Measurements from ENCODE around the gene BCL2L1.
A peak's percentile ranks its signal among the peaks of the same experiment; 100 is the strongest.

The BCL2L1 gene

DNA sequence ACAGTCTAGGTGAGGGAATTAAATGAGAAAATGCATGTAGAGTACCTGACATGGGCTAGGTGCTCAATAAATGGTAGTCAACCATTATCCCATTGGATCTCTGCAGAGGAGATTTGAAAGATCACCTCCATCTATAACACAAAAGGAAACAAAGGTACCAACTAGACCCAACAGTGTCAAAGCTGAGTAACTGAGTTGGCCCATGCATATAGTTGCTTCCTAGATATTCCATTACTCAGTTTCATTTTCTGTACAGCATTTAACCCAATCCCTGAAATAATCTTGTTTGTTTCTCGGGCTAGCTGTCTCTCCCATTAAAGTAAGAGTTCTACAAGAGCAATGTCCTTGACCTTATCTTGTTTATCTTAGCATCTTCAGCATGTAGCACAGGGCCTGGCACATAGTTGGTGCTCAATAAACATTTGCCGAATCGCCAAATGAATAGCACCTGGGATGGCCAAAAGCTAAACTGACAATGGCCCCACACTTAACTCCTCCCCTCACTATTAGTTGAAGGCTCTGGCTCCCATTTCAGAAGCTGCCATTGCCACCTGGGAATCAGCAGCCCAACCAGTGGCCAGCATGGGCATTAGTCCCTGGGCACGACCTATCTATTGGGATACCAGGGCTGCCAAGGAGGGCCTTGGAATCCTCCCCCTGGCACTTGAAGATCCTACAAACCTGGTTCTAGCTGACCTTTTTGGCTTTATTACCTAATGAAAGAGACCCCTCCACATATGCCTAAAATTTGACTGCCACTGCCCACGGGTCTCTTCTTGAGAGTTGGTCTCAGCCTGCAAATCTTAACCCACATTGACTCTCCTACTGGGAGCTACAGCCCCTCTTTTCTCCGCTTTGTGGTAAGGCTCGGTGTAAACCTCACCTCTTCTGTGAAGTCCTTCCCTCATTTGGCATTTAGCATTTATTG, 22.6 kb downstream of the BCL2L1 start:
- TF ChIP-seq ZNF565 (CRISPR knock-in tag; conservative IDR thresholded peaks at IDR 0.05; ENCODE audit: low read depth): no peak
- no peak for TF ChIP-seq TCF4 (CRISPR knock-in tag; IDR thresholded peaks at IDR 0.05; ENCODE audit: borderline replicate concordance)
- TF ChIP-seq ZNF70 (CRISPR knock-in tag; IDR thresholded peaks at IDR 0.05): no peak
- no peak for ATAC-seq

DNA sequence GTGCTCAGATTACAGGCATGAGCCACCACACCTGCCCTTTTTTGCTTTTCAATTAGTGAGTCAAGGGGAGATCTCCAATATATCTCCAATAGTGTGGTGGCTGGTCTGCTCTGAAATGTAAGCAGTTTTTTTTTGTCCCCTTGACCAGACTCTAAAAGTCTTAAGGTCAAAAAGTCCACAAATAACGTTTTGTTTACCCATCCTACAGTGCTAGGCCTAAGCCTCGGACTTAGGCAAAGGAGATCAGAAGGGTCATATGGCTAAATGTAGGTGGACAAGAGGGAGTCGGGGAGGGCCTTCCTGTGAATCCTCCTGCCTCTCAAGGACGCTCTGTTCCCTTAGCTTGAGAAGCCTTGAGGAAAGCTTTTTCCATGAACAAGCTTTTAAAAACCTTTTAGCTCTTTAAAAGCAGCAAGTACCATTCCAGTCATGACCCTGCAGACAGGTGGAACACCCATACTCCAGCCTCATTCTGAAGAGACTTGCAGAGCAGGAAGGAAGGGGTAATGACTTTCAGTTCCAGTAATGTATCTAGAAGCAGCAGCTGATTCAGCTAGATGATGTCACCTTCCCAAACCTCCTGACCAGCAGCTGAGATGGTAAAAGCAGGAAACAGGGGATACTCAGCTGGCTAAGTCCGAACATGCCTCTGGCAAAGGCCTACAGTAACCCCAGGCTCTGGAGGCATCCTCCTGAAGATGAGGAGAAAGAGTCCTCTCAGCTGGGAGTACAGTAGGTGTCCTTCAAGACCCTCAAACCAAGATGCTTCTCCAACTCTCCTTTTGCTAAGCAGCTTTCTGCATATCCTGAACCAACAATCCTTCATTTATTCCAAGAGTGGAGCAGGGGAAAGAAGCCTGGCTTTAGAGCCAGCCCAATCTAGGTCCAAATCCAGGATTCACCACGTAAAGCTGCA, 23.6 kb downstream of the BCL2L1 start:
- TF ChIP-seq ZC3H10 (CRISPR knock-in tag; IDR thresholded peaks at IDR 0.05): no peak
- no peak for TF ChIP-seq PPARA (CRISPR knock-in tag; IDR thresholded peaks at IDR 0.05; ENCODE audit: borderline replicate concordance)
- TF ChIP-seq TOX (CRISPR knock-in tag; IDR thresholded peaks at IDR 0.05; ENCODE audit: borderline replicate concordance): no peak
- TF ChIP-seq ISL1 (CRISPR knock-in tag; IDR thresholded peaks at IDR 0.05): peak; percentile 51
- no peak for TF ChIP-seq ZNF70 (CRISPR knock-in tag; IDR thresholded peaks at IDR 0.05)
- 0 out of 2 replicates have a peak, but pooled peaks have one; percentile 42 for TF ChIP-seq CSDC2 (CRISPR knock-in tag; IDR thresholded peaks at IDR 0.05)
- TF ChIP-seq TCF4 (CRISPR knock-in tag; IDR thresholded peaks at IDR 0.05; ENCODE audit: borderline replicate concordance): no peak
- TF ChIP-seq TSHZ2 (CRISPR knock-in tag; IDR thresholded peaks at IDR 0.05): no peak
- TF ChIP-seq ZFP30 (CRISPR knock-in tag; IDR thresholded peaks at IDR 0.05): no peak
- TF ChIP-seq, protein P1, sequence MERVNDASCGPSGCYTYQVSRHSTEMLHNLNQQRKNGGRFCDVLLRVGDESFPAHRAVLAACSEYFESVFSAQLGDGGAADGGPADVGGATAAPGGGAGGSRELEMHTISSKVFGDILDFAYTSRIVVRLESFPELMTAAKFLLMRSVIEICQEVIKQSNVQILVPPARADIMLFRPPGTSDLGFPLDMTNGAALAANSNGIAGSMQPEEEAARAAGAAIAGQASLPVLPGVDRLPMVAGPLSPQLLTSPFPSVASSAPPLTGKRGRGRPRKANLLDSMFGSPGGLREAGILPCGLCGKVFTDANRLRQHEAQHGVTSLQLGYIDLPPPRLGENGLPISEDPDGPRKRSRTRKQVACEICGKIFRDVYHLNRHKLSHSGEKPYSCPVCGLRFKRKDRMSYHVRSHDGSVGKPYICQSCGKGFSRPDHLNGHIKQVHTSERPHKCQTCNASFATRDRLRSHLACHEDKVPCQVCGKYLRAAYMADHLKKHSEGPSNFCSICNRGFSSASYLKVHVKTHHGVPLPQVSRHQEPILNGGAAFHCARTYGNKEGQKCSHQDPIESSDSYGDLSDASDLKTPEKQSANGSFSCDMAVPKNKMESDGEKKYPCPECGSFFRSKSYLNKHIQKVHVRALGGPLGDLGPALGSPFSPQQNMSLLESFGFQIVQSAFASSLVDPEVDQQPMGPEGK (CRISPR knock-in tag; IDR thresholded peaks at IDR 0.05; ENCODE audit: borderline replicate concordance): no peak
- TF ChIP-seq ZFP3 (CRISPR knock-in tag; IDR thresholded peaks at IDR 0.05): peak; percentile 75; the same call in 1 of the 2 replicates
- no peak for TF ChIP-seq ARNTL (CRISPR knock-in tag; IDR thresholded peaks at IDR 0.05; ENCODE audit: borderline replicate concordance, low read depth)
- TF ChIP-seq RARB (CRISPR knock-in tag; IDR thresholded peaks at IDR 0.05): no peak
- no peak for TF ChIP-seq BACH2 (CRISPR knock-in tag; IDR thresholded peaks at IDR 0.05; ENCODE audit: borderline replicate concordance)
- TF ChIP-seq POU6F1 (CRISPR knock-in tag; IDR thresholded peaks at IDR 0.05; ENCODE audit: borderline replicate concordance, low read depth): no peak
- no peak for TF ChIP-seq ESRRG (CRISPR knock-in tag; IDR thresholded peaks at IDR 0.05)
- 0 out of 2 replicates have a peak, but pooled peaks have one; percentile 47 for TF ChIP-seq CREB5 (CRISPR knock-in tag; IDR thresholded peaks at IDR 0.05; ENCODE audit: low read depth)
- no peak for TF ChIP-seq ZNF565 (CRISPR knock-in tag; conservative IDR thresholded peaks at IDR 0.05; ENCODE audit: low read depth)
- TF ChIP-seq CSRNP3 (CRISPR knock-in tag; IDR thresholded peaks at IDR 0.05): no peak
- TF ChIP-seq SNAI2 (CRISPR knock-in tag; IDR thresholded peaks at IDR 0.05): peak; percentile 81
- no peak for TF ChIP-seq ZNF8 (CRISPR knock-in tag; IDR thresholded peaks at IDR 0.05)
- TF ChIP-seq OSR1 (CRISPR knock-in tag; IDR thresholded peaks at IDR 0.05): no peak
- no peak for TF ChIP-seq GLIS3 (CRISPR knock-in tag; IDR thresholded peaks at IDR 0.05)

More for the DNA sequence above, 23.6 kb downstream of the BCL2L1 start:
- peak; percentile 93 for ATAC-seq

All from SK-N-SH treated with all-trans-retinoic acid at 6 μM for 48 hours (cell line).